ENCODE results near the gene KCNN3.

Gene KCNN3

DNA sequence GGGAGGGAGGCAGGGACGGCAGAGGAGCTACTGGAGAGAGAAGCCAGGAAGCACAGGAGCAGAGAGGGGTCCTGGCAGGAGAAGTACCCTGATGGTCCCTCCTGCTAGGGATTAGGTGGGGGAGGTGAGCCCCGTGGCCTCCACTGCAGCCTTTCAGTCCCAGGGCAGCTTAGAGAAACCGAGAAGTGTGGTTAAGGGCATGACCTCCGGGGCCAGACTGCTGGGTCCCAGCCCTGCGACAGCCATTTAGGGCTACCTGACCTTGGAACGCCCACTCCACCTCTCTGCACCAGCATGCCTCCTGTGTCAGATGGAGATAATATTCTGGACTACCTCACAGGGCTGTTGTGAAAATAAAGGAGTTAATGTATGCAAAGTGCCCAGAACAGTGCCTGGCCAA lies 47.4 kb downstream of the KCNN3 start (continued):
- TF ChIP-seq, protein P1, sequence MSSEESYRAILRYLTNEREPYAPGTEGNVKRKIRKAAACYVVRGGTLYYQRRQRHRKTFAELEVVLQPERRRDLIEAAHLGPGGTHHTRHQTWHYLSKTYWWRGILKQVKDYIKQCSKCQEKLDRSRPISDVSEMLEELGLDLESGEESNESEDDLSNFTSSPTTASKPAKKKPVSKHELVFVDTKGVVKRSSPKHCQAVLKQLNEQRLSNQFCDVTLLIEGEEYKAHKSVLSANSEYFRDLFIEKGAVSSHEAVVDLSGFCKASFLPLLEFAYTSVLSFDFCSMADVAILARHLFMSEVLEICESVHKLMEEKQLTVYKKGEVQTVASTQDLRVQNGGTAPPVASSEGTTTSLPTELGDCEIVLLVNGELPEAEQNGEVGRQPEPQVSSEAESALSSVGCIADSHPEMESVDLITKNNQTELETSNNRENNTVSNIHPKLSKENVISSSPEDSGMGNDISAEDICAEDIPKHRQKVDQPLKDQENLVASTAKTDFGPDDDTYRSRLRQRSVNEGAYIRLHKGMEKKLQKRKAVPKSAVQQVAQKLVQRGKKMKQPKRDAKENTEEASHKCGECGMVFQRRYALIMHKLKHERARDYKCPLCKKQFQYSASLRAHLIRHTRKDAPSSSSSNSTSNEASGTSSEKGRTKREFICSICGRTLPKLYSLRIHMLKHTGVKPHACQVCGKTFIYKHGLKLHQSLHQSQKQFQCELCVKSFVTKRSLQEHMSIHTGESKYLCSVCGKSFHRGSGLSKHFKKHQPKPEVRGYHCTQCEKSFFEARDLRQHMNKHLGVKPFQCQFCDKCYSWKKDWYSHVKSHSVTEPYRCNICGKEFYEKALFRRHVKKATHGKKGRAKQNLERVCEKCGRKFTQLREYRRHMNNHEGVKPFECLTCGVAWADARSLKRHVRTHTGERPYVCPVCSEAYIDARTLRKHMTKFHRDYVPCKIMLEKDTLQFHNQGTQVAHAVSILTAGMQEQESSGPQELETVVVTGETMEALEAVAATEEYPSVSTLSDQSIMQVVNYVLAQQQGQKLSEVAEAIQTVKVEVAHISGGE (tag by site-specific recombination; conservative IDR thresholded peaks at IDR 0.05; ENCODE audit: low read depth) = no peak
- TF ChIP-seq, protein P2, sequence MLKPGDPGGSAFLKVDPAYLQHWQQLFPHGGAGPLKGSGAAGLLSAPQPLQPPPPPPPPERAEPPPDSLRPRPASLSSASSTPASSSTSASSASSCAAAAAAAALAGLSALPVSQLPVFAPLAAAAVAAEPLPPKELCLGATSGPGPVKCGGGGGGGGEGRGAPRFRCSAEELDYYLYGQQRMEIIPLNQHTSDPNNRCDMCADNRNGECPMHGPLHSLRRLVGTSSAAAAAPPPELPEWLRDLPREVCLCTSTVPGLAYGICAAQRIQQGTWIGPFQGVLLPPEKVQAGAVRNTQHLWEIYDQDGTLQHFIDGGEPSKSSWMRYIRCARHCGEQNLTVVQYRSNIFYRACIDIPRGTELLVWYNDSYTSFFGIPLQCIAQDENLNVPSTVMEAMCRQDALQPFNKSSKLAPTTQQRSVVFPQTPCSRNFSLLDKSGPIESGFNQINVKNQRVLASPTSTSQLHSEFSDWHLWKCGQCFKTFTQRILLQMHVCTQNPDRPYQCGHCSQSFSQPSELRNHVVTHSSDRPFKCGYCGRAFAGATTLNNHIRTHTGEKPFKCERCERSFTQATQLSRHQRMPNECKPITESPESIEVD (tag by site-specific recombination; IDR thresholded peaks at IDR 0.05) = no peak
- TF ChIP-seq TCF7L2 (IDR thresholded peaks at IDR 0.05; ENCODE audit: borderline replicate concordance, low read depth, low read length) (no peak), ZNF585B (tag by site-specific recombination; IDR thresholded peaks at IDR 0.05) (no peak)

DNA sequence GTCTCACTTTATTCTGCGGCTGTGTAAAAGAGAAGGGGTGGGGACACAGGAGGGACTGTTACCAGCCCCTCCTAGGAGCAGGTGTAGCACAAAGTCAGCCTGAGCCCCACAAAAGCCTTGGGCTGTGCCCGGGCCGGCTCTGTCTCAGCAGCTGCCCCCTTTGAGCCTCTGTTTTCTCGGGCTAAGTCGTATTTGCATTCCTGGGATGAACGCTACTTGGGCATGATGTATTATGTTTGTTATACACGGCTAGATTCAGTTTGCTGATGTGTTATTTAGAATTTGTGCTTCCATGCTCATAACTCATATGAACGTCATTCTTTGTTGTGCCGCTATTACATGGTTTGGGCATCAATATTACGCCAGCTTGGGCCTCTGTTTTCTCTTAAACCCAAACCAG lies 47.8 kb downstream of the KCNN3 start:
- Histone ChIP-seq H3K27ac (ENCODE audit: extremely low read depth, low read depth, low read length) (no peak overlapping the region), H3K36me3 (ENCODE audit: control insufficient read depth in 2 of 2, insufficient read depth in 1 of 2, low read length in 2 of 2) (no peaks in the 10 kb centered on the region), H3K4me3 (ENCODE audit: low read depth, low read length) (no peak overlapping the region), H3K9me3 (ENCODE audit: control insufficient read depth, insufficient read depth, low read depth, low read length) (no peaks in the 10 kb centered on the region), H3K4me1 (ENCODE audit: control insufficient read depth, insufficient read depth, low read length) (no peaks in the 10 kb centered on the region)
- ChIA-PET CTCF (no interaction called here), POLR2A (no interaction called here)
- no peak for TF ChIP-seq SCRT2 (tag by site-specific recombination; IDR thresholded peaks at IDR 0.05)
- TF ChIP-seq ZNF560 (tag by site-specific recombination; IDR thresholded peaks at IDR 0.05; ENCODE audit: borderline replicate concordance) = no peak
- TF ChIP-seq ZSCAN23 (tag by site-specific recombination; IDR thresholded peaks at IDR 0.05) = no peak
- no peak for TF ChIP-seq ZNF501 (tag by site-specific recombination; IDR thresholded peaks at IDR 0.05)
- TF ChIP-seq, protein P3, sequence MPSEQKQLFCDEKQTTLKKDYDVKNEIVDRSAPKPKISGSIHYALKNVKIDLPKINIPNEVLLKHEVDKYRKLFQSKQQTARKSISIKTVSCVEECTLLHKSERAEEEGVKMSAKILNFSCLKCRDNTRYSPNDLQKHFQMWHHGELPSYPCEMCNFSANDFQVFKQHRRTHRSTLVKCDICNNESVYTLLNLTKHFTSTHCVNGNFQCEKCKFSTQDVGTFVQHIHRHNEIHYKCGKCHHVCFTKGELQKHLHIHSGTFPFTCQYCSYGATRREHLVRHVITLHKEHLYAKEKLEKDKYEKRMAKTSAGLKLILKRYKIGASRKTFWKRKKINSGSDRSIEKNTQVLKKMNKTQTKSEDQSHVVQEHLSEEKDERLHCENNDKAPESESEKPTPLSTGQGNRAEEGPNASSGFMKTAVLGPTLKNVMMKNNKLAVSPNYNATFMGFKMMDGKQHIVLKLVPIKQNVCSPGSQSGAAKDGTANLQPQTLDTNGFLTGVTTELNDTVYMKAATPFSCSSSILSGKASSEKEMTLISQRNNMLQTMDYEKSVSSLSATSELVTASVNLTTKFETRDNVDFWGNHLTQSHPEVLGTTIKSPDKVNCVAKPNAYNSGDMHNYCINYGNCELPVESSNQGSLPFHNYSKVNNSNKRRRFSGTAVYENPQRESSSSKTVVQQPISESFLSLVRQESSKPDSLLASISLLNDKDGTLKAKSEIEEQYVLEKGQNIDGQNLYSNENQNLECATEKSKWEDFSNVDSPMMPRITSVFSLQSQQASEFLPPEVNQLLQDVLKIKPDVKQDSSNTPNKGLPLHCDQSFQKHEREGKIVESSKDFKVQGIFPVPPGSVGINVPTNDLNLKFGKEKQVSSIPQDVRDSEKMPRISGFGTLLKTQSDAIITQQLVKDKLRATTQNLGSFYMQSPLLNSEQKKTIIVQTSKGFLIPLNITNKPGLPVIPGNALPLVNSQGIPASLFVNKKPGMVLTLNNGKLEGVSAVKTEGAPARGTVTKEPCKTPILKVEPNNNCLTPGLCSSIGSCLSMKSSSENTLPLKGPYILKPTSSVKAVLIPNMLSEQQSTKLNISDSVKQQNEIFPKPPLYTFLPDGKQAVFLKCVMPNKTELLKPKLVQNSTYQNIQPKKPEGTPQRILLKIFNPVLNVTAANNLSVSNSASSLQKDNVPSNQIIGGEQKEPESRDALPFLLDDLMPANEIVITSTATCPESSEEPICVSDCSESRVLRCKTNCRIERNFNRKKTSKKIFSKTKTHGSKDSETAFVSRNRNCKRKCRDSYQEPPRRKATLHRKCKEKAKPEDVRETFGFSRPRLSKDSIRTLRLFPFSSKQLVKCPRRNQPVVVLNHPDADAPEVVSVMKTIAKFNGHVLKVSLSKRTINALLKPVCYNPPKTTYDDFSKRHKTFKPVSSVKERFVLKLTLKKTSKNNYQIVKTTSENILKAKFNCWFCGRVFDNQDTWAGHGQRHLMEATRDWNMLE (tag by site-specific recombination; conservative IDR thresholded peaks at IDR 0.05; ENCODE audit: low read depth) = no peak
- TF ChIP-seq ZNF23 (tag by site-specific recombination; IDR thresholded peaks at IDR 0.05; ENCODE audit: borderline replicate concordance) = no peak
- TF ChIP-seq ZNF670 (tag by site-specific recombination; IDR thresholded peaks at IDR 0.05; ENCODE audit: low read depth) = no peak
- no peak for TF ChIP-seq ZNF837 (tag by site-specific recombination; IDR thresholded peaks at IDR 0.05)
- no peak for TF ChIP-seq ZNF785 (tag by site-specific recombination; IDR thresholded peaks at IDR 0.05)
- no peak for TF ChIP-seq ZNF777 (tag by site-specific recombination; IDR thresholded peaks at IDR 0.05; ENCODE audit: borderline replicate concordance)
- TF ChIP-seq ZNF768 (tag by site-specific recombination; IDR thresholded peaks at IDR 0.05) = no peak
- TF ChIP-seq ZNF138 (tag by site-specific recombination; IDR thresholded peaks at IDR 0.05; ENCODE audit: borderline replicate concordance) = no peak
- TF ChIP-seq WT1 (tag by site-specific recombination; IDR thresholded peaks at IDR 0.05) = no peak
- TF ChIP-seq ZNF626 (tag by site-specific recombination; IDR thresholded peaks at IDR 0.05) = no peak
- TF ChIP-seq KLF10 (tag by site-specific recombination; IDR thresholded peaks at IDR 0.05) = no peak
